Measurements from ENCODE around the gene INPP5A.
A peak's percentile ranks its signal among the peaks of the same experiment; 100 is the strongest.

Gene INPP5A

DNA sequence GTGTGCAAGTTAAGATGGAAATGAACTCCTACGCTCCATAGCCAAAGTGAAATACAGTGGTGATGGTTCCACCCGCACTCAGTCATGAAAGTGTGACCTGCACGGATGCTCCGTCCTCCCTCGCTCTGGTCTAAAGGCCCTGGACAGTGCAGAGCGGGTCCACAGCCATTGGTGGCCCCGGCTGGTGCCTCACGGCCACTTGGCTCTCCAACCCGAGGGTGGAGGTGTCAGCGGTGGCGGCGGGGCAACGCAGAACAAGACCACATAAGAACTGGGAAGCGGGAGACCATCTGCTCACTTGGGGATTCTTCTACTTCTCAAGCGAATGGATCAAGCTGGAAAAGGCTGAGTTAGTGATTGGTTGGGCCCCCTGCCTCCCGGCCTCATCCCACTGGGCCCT lies 187.6 kb downstream of the INPP5A start:
- no peak for DNase-seq (ENCODE audit: low read depth)

DNA sequence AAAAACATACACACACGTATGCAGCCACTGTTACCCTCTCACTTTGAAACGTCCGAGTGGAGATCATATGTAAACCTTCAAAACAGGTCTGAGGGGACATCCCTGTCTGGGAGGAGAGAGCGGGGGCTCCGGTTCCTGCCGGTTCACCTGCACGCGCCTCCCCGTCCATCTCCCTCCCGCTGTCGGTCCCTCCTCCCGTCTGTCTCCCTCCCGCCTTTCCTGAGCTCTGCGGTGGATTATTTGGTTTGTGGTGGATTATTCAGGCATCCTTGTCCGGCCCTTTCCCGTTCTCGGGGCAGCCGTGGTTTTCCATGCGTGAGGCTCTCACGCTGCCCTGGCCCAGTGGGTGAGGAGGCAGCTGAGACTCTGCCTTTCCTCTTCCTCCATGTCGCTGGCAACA lies 188.6 kb downstream of the INPP5A start:
- DNase-seq (ENCODE audit: low read depth), result no peak

DNA sequence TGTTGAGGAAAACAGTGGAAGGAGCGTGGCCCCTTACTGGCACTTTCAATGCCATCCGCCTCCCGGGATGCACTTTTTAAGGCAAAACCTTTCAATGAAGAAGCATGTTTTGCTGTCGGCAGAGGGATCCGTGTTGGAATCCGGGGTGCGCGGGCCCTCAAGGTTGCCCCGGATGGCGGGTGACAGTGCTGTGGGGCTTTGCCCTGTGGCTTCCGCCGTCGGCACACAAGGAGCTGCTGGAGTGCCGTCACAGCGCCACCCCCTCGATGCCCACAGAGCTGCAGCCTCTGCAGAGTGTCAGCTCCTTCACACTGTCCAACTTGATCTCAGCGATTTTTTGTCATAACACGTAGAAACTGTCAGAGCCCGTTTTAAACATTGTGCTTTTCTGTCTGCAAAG lies 189.4 kb downstream of the INPP5A start:
- DNase-seq (ENCODE audit: low read depth), result no peak

DNA sequence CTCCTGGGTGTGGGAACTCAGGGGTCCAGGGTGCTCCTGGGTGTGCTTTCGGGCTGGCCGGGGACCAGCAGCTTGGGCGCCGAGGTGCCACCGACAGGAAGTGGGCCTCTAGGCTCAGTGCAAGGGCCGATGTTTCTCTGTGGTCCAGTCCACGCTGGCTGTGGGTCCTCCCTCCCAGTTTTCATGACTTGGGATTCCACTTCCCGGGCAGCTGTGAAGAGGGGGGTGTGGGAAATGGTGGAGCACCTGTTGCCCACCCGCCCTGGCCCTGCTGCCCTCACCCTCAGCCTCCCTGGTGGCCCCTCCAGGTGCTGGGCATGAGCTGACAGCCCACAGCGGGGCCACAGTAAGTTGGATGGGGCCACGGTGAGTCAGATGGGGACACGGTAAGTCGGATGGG lies 189.8 kb downstream of the INPP5A start:
- no peak for DNase-seq (ENCODE audit: low read depth)

GRCh38 chr10:132728321-132728720 lies 190.7 kb downstream of the INPP5A start:
- DNase-seq (ENCODE audit: low read depth), result no peak

DNA sequence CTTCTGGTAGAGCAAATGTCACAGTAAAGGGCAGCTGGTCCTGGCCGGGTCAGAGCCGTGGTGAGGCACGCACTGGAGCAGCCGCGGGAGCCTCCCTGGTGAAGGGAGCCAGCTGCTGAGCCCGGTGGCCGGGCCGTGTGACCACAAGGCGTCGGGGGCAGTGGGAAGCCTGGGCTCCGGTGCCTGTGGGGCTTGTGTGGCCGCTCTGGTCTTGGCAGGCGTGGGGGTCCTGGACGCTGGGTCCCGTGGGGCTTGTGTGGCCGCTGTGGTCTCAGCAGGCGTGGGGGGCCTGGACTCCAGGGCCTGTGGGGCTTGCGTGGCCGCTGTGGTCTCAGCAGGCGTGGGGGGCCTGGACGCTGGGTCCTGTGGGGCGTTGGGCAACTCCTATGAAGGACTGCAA lies 191.2 kb downstream of the INPP5A start:
- no peak for DNase-seq (ENCODE audit: low read depth)

- no peak for DNase-seq (ENCODE audit: low read depth)
These were observed 192.4 kb downstream of the INPP5A start for GRCh38 chr10:132729810-132730572.

DNA sequence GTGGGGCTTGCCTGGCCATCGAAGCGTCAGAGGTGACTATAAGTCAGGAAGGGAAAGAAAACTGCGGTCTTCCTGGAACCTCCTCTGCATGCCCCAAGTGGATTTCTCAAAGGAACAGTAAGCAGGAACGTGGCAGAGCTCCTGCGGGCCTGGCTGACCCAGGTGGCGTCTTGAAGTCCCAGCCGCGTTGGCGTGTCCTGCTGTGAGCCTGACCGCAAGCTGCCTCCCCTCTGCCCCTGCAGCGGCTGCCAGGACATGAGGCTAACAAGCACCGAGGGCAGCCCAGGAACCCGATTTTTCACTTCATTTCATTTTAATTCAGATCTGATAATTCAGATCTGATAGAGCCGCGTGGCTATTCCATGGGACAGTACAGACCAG lies 193.0 kb downstream of the INPP5A start:
- DNase-seq (ENCODE audit: low read depth), result no peak

DNA sequence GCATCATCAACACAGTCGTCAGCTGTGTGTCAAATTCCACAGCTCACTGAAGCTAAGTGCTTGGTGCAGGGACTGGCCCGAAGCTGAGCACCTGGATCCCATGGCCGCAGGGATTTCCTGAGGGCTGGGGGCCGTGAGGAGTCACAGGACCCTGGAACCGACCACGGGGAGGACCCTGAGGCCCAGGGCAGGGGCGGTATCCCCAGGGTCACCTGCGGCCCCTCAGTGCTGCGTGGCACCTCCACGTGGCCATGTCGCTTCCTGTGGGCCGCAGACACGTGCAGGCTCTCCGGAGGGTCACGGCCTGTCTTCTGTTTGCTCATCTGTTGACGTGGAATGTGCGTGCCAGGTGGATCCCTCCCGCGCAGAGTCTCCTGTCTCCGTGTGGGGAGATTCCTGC lies 194.9 kb downstream of the INPP5A start:
- DNase-seq (ENCODE audit: low read depth), result no peak

- no peak for DNase-seq (ENCODE audit: low read depth)
These were observed 196.3 kb downstream of the INPP5A start for GRCh38 chr10:132733926-132734325.

DNA sequence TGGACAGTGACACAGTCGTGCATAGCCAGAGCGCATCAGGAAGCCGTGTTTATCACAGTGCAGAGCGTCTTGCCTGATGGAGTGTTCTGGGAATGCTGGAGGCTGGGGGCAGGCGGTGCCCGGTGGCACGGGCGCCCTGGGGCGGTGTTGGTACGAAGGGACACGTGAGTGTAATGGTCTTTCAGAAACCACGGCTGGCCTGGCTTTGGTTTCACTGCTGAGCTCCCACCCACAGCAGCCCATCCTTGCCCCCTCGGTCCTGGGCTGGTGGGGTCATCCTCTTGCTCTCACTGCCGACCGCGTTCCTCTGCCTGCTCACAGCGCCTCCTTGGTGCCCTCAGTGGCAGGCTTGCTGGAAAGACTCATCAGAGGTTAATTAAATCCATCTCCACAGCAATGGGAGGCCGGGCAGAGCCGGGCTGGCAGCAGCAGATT lies 197.8 kb downstream of the INPP5A start:
- DNase-seq (ENCODE audit: low read depth), result no peak

GRCh38 chr10:132735923-132736391 lies 198.4 kb downstream of the INPP5A start:
- DNase-seq (ENCODE audit: low read depth), result no peak

GRCh38 chr10:132737390-132738048 lies 199.9 kb downstream of the INPP5A start:
- DNase-seq (ENCODE audit: low read depth), result no peak

GRCh38 chr10:132738454-132739224 lies 201.1 kb downstream of the INPP5A start:
- DNase-seq (ENCODE audit: low read depth), result no peak

GRCh38 chr10:132739225-132739613 lies 201.6 kb downstream of the INPP5A start:
- DNase-seq (ENCODE audit: low read depth), result no peak

- no peak for DNase-seq (ENCODE audit: low read depth)
These were observed 203.0 kb downstream of the INPP5A start for GRCh38 chr10:132740588-132740987.

GRCh38 chr10:132742167-132742836 lies 204.7 kb downstream of the INPP5A start:
- DNase-seq (ENCODE audit: low read depth), result no peak

- no peak for DNase-seq (ENCODE audit: low read depth)
These were observed 205.2 kb downstream of the INPP5A start for GRCh38 chr10:132742837-132743194.

DNA sequence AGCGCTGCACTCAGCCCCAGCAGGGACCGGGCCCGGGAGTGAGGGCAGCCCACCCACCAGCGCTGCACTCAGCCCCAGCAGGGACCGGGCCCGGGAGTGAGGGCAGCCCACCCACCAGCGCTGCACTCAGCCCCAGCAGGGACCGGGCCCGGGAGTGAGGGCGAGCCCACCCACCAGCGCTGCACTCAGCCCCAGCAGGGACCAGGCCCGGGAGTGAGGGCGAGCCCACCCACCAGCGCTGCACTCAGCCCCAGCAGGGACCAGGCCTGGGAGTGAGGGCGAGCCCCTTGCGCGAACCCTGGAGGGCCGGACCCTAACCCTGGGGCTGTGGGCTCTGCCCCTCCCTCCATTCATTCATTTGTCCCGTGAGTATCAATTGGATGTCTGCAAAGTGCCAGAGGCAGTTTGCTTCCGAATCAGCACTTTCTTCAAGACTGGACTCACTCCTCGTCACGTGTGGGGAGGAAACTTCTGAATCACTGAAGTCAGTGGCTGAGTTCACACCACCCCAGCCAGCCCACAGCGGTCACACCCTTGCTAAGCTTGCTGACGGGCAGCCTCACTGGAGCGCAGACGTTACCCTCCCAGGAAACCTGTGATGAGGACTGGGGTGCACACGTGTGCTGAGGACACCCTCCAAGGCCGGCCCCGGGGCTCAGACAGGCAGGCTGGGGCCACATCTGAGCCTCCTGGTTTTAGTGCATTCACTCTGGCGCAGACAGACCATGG lies 205.8 kb downstream of the INPP5A start:
- DNase-seq (ENCODE audit: low read depth), result peak; percentile 59

DNA sequence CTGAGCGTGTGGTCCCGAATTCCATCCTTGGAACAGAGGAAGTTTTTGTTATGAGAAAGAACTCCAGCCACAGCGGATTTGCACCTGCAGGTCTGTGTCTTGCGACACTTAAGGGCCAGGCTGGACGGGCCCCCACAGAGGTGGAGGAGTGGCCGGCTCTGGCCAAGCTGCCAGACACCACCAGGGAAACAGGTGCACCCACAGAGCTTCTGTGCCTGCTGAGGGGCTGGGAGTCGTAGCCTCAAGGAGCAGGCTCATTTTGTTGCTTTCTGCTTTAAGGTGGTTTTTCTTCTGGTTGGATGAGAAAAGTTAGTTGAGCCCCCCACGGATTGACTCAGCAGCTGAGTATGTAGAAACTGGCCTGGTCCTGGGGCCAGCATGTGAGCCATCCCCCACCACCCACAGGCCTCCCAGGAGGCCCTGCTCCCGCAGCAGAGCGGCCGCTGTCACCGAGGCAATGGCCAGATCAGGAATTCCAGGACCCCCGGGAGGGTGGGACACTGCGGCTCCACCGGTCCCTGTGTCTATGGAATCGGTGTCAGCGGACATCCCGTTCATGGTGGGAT lies 206.4 kb downstream of the INPP5A start:
- peak; percentile 51 for DNase-seq (ENCODE audit: low read depth)

- no peak for DNase-seq (ENCODE audit: low read depth)
These were observed 207.3 kb downstream of the INPP5A start for GRCh38 chr10:132744839-132745238.

Measured in amniotic epithelial cell (primary cell).